HG03108 (cell line): Measurements from ENCODE around the gene SPTBN2.
"Not testable (repeated sequence)": the region's sequence is repeated elsewhere in the genome, so short reads cannot be mapped to it uniquely, and the experiment has no call there.

ENCODE experiments used
- ATAC-seq: cut with Tn5 transposase; IDR thresholded peaks from one replicate; pipeline ENCODE4 v1.9.1; 2021; ENCODE audit warnings: moderate library complexity; ENCODE audit not compliant: unreplicated experiment

SPTBN2 gene

DNA sequence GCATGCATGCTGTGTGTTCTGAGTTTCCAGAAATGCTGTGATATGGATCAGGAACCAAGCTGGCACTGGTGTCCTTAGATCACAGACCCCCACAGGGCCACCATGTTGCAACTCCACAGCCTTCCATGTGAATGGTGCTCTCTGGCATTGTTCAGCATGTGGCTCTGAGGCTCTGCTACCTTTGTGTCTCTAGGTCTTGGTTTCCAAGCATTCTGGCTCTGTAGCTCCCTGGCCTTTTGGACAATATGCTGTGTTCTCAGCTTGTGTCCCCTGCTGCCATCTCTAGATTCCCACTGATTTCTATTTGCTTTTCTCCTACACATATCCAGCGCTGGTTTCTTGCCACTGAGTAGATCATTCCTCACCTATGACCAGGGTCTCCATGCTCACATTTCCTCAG is 3.9 kb downstream of the SPTBN2 start:
- no peak for ATAC-seq

DNA sequence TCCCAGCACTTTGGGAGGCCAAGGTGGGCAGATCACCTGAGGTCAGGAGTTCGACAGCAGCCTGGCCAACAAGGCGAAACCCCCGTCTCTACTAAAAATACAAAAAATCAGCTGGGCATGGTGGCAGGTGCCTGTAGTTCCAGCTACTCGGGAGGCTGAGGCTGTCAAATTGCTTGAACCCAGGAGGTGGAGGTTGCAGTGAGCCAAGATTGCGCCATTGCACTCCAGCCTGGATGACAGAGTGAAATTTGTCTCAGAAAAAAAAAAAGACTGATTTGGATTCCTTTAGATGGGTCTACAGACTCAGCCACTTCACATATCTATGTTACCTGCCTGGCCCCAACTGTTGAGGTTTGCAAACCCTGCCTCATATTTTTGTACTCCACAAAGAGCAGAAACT is 4.8 kb downstream of the SPTBN2 start:
- not testable (repeated sequence) for ATAC-seq

DNA sequence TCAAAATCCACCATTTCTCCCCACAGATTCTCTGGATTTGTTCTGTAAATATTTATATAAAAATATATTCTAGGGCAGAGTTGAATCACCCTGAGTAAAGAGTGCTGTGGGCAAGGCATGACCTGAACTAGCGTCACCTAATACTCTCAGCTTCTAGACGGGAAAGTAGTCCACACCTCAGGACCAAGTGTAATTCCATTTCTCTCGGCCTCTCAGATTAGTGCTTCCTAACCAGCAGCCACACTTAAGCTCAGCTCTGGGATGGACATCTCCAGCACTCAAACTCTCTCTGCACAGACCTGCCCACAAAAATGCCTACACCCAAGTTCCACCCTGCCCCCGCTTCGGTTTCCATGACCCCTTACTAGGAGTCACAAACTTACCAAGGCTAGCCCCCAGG is 5.3 kb downstream of the SPTBN2 start:
- no peak for ATAC-seq

DNA sequence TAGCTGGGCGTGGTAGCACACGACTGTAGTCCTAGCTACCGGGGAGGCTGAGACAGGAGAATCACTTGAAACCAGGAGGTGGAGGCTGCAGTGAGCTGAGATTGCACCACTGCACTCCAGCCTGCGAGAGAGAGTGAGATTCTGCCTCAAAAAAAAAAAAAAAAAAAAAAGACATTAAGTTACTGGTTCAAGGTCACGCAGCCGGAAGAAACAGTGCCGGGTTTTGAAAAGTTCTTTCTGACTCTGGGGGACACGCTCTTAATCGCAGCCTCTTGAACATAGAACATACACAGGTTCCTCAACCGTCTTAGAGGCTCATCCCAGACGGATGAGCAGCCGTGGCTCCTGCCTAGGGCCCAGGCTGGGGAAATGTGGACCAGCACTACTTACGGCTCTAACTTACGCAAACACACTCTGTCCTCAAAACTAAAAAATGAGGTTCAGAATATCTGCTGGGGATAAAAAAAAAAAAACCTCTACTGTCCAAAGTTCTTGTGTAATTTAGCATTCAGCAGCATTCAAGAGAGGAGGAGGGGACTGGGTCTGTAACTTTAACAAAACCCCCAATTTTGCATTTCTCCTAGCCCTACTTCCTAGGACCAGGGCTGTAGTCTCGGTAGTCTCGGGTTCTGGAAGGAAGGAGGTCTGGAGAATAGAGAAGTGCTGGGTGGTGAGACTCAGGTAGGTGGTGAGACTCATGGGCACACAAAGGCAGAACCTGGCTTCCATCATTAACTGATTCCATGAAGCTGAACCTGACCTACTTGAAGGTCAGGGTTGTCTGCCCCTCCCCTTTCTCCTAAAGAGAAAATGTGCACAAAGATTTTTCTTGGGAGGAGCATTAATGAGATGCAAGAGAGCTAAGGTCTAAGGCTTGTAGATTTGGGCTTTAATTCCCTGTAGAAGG is 6.0 kb downstream of the SPTBN2 start:
- ATAC-seq: no peak

DNA sequence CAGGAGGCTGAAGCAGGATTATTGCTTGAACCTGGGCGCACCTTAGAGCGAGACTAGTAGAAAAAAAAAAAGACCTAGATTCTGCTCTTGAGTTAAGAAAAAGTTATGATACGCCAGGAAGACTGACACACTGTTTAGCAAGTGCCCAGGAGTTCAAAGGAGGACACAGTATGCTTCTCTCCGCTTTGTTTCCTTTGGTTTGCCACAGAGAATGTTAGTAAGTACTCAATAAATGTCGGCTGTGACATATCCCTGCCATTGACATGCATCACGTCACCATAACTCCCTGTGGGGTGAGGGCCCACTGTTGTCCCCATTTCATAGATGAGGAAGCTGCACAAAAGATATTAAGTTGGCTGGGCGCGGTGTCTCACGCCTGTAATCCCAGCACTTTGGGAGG is 7.1 kb downstream of the SPTBN2 start:
- ATAC-seq: no peak

DNA sequence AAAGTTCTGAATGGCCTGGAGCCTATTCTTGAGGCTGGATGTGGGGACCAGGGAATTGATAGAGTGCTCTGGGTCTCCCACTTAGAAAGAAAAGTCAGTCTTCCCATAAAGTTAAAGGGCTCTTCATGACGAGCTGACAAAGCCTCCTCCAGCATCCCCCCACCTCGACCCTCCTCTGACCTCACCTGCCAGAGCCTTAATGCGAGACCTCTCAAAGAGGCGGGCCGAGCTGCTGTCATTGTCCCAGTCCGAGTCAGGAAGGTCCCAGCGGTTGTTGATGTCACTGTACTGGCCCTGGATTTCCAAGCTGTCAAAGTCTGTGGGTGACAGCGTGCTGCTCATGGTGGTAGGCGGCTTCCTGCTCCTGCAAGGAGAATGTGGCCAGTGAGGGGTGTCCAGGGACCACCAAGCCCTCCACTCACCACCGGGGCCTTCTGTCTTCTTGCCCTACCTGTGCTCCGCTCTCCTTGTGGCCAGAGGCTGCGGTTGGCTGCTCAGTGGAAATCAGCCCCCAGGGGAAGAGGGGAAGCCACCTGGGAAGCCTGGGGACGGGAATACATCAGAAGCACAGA is 8.0 kb downstream of the SPTBN2 start:
- no peak for ATAC-seq

DNA sequence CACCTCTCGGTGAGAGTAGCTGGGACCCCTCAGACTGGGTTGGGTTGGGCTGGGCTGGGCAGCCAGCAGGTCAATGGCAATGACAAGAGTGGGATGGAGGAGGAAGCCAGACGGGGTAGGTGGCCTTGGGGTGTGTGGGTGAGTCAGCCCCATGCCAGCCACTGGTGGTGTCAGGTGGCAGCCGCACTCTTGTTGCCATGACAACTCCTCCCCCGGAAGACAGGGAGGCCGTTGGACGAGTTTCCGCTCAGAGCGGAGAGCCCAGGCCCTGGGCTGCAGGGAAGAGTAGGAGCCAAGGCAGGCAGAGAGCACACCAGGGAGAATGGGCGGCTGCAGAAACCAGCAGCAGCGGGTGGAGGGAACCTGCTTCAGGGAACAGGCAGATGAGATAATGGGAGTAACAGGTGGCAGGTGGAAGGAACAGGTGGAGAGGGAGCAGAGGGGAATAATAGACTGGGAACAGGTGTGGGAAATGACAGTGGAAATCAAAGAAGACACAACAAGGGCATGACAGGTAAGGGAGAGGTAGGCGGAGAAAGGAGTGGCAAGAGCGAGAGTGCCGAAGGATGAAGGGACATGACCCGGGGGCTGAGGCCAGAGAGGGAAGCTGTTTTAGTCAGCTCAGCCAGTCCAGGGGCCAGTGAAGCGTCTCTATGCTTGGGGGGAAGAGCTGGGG is 8.7 kb downstream of the SPTBN2 start:
- no peak for ATAC-seq

DNA sequence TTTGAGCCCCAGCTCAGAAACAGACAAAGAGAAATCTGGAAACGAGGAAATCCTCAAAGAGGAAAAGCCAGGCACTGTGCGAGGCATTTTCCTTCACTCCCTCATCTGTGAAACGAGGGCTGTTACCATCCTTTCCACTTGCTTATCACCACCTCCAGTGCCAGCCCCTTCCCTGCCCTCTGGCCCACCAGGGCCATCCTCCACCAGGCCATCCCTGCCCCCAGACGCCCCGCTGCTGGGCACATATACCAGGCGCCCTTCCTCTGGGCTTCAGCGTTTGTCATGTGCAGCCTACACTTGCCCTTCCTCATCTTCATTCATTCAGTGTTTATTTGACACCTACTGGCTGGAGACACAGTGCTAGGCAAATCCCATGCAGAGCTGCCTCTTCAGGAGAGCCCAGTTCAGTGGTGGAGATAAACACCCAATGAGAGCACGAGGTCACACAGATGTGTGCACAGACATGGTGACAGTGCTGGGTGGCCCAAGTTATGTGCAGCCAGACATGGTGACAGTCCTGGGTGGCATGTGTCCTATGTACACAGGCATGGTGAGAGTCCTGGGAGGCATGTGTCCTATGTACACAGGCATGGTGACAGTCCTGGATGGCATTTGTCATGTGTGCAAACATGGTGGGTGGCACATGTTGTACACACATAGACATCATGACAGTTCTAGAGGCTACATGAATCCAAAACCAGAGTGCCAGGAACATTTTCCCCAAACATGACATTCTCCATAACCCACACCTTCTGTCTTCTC is 9.7 kb downstream of the SPTBN2 start:
- no peak for ATAC-seq

DNA sequence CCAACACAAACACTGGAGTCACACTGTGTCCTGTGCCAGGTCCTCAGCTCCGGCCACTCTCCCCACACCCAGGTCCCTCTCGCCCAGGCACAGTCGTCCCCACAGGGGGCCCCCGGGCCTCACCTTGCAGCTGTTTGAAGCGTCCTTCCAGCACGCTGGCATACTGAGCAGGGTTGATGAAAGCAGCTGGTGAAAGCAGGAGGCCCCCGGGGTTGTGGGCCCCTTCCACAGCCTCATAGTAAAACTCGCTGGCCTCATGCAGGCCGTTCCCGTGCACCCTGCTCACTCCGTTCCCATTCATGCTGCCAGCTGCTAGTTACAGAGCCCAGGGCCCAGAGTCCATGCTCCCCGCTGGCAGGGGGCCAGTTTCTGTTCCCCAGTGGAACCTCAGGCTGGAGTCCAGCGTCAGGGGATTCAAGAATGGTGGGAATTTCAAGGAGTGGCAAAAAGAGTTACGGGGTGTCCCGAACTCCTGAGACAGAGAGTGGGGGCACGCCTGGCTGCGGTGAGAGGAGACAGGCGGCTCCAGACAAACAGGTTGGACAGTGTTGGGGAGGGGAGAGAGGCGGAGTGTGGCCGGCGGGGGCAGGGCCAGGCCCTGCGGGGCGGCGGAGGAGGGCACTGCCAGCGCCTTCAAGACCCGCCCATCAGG is 10.6 kb downstream of the SPTBN2 start:
- no peak for ATAC-seq

DNA sequence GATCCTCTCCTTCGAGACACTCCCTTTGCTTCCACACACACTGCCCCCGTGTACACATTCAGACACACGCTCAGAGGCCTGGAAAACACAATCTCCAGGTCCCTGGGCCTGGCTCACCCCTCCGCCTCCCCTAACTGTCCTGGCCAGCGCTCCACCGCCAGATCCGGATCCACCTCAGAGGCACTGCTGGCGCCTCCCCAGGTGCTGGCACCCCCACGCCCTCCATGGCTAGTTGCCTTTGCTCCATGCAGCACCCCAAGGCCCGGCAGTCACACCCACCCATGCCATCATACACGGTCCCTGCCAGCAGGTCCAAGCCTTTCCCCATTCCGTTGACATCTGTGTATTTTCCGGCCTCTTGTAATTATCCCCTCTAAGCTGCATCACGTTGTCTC is 11.1 kb downstream of the SPTBN2 start:
- no peak for ATAC-seq

DNA sequence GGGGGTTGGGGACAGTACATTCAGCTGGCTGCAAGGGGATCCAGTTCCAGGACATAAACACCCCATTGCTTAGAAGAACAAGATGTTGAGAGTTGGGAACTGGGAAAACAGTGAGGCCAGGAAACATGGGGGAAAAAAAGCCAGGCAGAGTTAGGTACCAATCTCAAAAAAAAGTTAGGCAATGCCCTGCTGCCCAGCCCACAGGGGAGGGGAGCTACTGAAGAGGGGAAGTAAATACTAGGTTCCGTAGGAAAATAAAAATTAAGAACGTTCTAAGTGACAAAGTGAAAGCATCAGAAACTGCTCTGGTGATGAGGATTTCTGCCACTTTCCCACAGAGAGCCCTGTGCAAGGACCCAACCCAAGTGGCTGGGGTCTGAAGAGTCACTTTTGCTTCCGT is 12.0 kb downstream of the SPTBN2 start:
- no peak for ATAC-seq

DNA sequence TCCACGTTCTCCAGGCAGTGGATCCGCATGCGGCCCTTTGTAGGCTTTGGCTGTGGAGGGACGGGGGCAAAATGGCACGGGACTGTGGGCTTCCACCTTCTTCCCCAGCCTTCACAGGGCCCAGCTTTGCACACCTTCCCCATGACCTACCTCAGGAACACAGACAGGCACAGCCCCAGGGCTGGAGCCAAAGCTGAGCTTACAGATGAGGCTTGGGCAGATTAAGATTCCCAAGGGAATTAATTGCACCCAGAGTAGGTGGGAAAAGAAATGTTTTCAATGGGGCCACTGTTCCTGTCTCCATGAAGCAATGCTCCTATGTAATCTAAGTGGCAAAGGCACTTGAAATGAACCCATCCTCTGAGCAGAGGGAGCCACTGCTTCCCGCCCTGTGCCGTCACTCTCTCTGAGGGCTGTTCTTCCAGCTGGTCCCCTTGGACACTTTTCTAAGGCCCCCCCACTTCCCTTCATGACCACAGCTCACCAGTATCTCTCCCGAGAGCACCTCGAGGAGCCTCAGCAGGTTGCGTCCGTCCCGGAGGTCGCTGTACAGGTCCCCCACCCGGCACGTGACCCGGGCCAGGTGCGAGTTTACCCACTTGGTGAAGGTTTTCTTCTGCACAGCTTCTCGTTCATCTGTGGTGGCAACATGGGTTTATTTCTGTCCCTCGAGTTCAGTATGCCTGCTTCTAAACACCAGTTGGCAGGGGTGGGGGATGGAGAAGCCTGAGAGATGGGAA is 13.5 kb downstream of the SPTBN2 start:
- no peak for ATAC-seq

DNA sequence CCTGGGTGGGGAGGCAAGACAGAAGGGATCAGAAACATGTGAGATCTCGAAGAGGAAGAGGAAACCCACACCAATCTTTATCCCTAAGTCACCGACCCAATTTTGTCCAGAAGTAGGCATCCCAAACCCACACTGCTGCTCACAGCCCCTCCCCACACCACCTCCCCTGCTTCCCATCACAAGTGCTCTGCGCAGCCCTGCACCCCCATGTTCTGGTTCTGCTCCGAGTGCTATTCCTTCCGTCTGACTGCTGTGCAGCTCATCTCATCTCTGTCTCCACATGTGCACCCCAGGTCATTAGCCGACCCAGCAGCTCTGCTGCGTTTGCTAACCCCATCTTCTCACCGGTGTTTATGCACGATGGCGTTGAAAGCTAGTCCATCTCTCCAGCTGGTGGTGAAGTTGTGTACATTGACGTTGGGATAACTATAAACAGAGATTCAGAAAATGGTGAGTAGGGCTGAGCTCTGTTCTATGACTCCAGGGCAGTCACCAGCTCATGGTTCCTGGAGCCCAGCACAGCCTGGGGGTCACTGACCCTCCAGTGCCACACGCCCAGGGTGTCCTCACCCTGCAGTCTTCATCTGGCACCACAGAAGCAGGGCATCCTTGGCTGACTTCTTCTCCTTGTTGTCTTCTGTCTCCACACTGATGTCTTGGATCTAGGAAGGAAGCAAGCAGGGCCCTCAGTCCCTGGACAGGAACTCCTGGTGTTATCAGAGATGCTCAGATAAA is 15.1 kb downstream of the SPTBN2 start:
- no peak for ATAC-seq

DNA sequence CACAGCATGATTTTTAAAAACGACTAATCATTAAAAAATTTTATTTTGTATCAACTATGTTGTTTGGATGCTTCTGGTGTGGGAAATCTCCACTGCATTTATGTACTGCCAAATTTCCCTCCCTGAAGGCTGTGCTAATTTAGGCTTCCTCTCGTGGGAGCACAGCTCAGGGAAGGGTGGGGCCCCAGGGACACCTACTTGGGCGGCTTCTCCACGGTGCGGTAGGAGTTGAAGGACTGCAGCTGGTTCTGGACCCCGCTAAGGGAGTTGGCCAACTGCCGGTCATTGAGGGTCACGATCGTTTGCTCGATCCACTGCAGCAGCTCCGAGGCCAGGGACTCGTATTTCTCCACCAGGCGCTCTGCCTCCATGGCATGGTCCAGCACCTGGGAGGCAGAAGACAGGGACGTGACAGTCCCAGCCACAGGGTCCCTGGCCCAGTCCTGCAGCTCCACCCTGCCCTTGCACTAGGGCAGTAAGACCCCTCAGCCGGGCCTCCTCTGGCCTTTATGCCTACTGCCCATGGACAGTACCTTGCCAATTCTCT is 18.6 kb downstream of the SPTBN2 start:
- ATAC-seq: no peak

DNA sequence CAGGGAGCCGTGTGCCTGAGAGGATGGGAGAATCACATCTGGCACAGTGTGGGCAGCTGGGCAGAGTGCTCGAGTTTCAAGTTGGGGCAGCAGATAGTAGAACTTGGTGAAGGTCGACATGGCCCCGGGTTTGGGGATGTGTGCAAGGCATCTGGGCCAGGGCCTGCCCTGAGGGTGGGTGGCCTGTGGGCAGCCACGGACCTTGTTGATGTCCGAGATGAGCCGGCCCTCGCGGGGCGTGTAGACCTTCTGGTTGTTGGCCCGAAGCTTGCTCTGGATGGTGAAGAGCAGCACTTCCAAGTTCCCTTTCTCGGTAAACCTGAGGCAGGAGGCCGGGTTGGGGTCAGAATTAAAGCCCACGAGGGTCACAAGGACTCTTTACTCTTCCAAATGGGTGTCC is 20.3 kb downstream of the SPTBN2 start:
- no peak for ATAC-seq

DNA sequence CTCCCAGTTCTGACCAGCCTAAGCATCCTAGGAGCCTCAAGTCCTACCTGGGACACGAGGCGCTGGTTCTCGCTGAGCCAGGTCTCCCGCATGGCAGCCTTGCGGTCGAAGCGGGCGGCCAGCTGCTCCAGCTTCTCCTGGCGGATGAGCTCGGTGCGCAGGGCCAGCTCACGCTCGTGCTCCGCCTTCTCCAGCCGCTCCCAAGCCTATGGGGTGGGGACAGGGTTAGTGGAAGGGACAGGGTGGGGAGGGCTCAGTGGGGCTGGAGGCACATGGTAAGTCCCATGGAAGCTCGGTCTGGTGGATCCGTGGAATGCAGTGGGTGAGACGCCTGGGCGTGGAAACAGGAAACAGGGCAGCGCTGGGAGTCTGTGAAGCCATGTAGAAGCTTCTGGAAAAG is 20.9 kb downstream of the SPTBN2 start:
- no peak for ATAC-seq

DNA sequence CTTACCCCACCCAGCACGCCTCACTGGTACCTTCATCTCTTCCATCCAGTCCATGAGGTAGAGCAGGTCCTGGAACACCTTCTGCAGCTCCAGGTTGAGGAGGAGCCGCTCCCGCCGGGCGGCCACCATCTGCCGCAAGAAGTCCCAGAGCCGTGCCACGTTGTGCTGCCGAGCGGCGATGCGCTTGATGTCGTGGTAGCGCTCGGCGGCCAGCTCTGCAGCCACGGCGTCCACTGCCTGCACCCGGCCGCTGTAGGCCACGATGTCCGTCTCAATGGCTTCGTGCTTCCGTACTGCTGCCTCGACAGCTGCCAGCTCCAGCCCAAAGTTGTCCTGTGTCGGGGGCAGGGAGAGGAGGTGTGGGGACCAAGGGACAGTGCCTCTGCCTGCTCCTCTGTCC is 21.5 kb downstream of the SPTBN2 start:
- no peak for ATAC-seq

DNA sequence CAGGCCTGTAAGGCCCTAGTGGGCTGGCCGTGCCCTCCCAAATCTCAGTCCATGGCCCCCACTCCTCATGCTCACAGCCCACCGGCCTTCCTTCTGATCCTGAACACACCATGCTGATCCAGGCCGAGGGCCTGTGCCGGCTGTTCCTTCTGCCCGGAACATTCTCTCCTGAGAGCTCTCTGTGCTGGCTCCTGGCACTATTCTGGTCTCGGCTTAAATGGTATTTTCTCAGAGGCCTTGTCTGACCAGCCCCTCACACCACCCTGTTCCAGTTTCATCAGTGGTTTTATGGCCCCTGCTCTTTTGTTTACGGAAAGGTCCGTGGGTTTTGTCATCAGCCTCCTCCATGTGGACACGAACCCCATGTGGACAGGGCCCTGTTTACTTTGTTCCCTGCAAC is 22.0 kb downstream of the SPTBN2 start:
- ATAC-seq: no peak
